IMR-90 (cell line): ENCODE data around the gene FOXP1. TPM values are rescaled to one million over a fixed set of nuclear protein-coding genes. Genes with fewer than 3 reads are reported as not detected.

Experiments
- ATAC-seq: fragments of 200-7000 bp; cut with Tn5 transposase; 2 replicates; pipeline ENCODE4 v1.9.1; 2020; ENCODE audit warnings: low read depth, mild to moderate bottlenecking, moderate library complexity
- BruUV-seq: library from RNA; stranded (reverse); fragments of 400-500 nt; replicated peaks from 2 replicates; lab custom pipeline; 2021; lab: Mats Ljungman, UMichigan
- CTCF ChIA-PET: fragments of 300-600 bp; formaldehyde crosslinking; extraction: SDS; loops from one replicate; lab custom pipeline; 2021; ENCODE audit warnings: antibody characterized with exemption; lab: Yijun Ruan, JAX
- POLR2A ChIA-PET: fragments of 300-600 bp; sonication (Branson Sonifier 250); formaldehyde crosslinking; loops from one replicate; lab custom pipeline; 2022; ENCODE audit warnings: antibody characterized with exemption; ENCODE audit not compliant: unreplicated experiment; lab: Charles Lee
- DNase-seq: peaks from one replicate; pipeline ENCODE4 v3.0.0; 2013
- H2AFZ ChIP-seq: replicated peaks from 2 replicates; pipeline ENCODE3; 2013; ENCODE audit warnings: low read length, mild to moderate bottlenecking; ENCODE audit not compliant: poor library complexity
- H2AK5ac ChIP-seq: 2 replicates; pipeline ENCODE4 v1.6.1; 2013; ENCODE audit warnings: low read depth, low read length, inconsistent platforms
- H2AK9ac ChIP-seq: replicated peaks from 2 replicates; pipeline ENCODE3; 2013; ENCODE audit warnings: mild to moderate bottlenecking, low read depth, low read length, moderate library complexity; ENCODE audit not compliant: poor library complexity
- H2BK120ac ChIP-seq: 2 replicates; pipeline ENCODE4 v1.6.1; 2013; ENCODE audit warnings: low read depth, low read length, inconsistent platforms
- H2BK15ac ChIP-seq: 3 replicates; pipeline ENCODE4 v1.6.1; 2013; ENCODE audit warnings: low read depth, low read length, inconsistent platforms
- H2BK20ac ChIP-seq: 2 replicates; pipeline ENCODE4 v1.6.1; 2013; ENCODE audit warnings: low read depth, mild to moderate bottlenecking, inconsistent platforms, low read length, moderate library complexity
- H2BK5ac ChIP-seq: 2 replicates; pipeline ENCODE4 v1.6.1; 2013; ENCODE audit warnings: mild to moderate bottlenecking, low read depth, low read length, inconsistent platforms; ENCODE audit not compliant: poor library complexity, severe bottlenecking
- H3K14ac ChIP-seq: replicated peaks from 2 replicates; pipeline ENCODE4 v1.6.1; 2013; ENCODE audit warnings: low read depth, low read length, inconsistent platforms
- H3K18ac ChIP-seq: 2 replicates; pipeline ENCODE4 v1.6.1; 2013; ENCODE audit warnings: low read depth, low read length, control low read depth
- H3K23ac ChIP-seq: 2 replicates; pipeline ENCODE4 v1.6.1; 2013; ENCODE audit warnings: low read depth, low read length, inconsistent platforms
- H3K27ac ChIP-seq: 2 replicates; pipeline ENCODE4 v1.5.1; 2013; ENCODE audit warnings: mild to moderate bottlenecking, control low read depth, low read length; ENCODE audit not compliant: insufficient read depth
- H3K27me3 ChIP-seq: 2 replicates; pipeline ENCODE4 v1.6.1; 2013; ENCODE audit warnings: low read length; ENCODE audit not compliant: control insufficient read depth, insufficient read depth
- H3K36me3 ChIP-seq: 2 replicates; pipeline ENCODE4 v1.6.1; 2013; ENCODE audit warnings: low read length, mixed read lengths; ENCODE audit not compliant: control insufficient read depth, insufficient read depth
- H3K4ac ChIP-seq: 2 replicates; pipeline ENCODE4 v1.6.1; 2013; ENCODE audit warnings: low read depth, low read length, inconsistent platforms
- H3K4me1 ChIP-seq: 2 replicates; pipeline ENCODE4 v1.6.1; 2013; ENCODE audit warnings: low read length, mixed read lengths; ENCODE audit not compliant: control insufficient read depth, insufficient read depth
- H3K4me2 ChIP-seq: 2 replicates; pipeline ENCODE4 v1.6.1; 2013; ENCODE audit warnings: low read depth, mild to moderate bottlenecking, control low read depth, low read length, moderate library complexity
- H3K4me3 ChIP-seq: 2 replicates; pipeline ENCODE4 v1.5.1; 2013; ENCODE audit warnings: low read depth, mild to moderate bottlenecking, control low read depth, low read length, moderate library complexity; ENCODE audit not compliant: insufficient read depth
- H3K56ac ChIP-seq: 2 replicates; pipeline ENCODE4 v1.6.1; 2013; ENCODE audit warnings: low read length, inconsistent platforms; ENCODE audit not compliant: insufficient read depth; ENCODE audit errors: extremely low read depth
- H3K79me1 ChIP-seq, 2 experiments: 2 replicates each; pipeline ENCODE4 v1.6.1; 2013; ENCODE audit warnings: low read length in 2 of 2, inconsistent platforms in 1 of 2, low read depth in 1 of 2
- H3K9ac ChIP-seq: 2 replicates; pipeline ENCODE4 v1.6.1; 2013; ENCODE audit warnings: low read depth, low read length, control low read depth
- H3K9me1 ChIP-seq: 2 replicates; pipeline ENCODE4 v1.6.1; 2013; ENCODE audit warnings: low read length, inconsistent platforms; ENCODE audit not compliant: insufficient read depth
- H3K9me3 ChIP-seq: 2 replicates; pipeline ENCODE4 v1.6.1; 2013; ENCODE audit warnings: low read length; ENCODE audit not compliant: control insufficient read depth, insufficient read depth
- H4K20me1 ChIP-seq: 2 replicates; pipeline ENCODE4 v1.6.1; 2013; ENCODE audit warnings: low read length, inconsistent platforms; ENCODE audit not compliant: insufficient read depth
- H4K5ac ChIP-seq: 2 replicates; pipeline ENCODE4 v1.6.1; 2013; ENCODE audit warnings: mild to moderate bottlenecking, low read depth, low read length, control low read depth
- H4K8ac ChIP-seq, 2 experiments: 2 replicates each; pipeline ENCODE4 v1.6.1; 2013; ENCODE audit warnings: low read depth in 2 of 2, low read length in 2 of 2, control low read depth in 1 of 2, inconsistent platforms in 1 of 2
- H4K91ac ChIP-seq: 2 replicates; pipeline ENCODE4 v1.6.1; 2013; ENCODE audit warnings: low read depth, low read length, inconsistent platforms; ENCODE audit not compliant: insufficient read depth
- CEBPB ChIP-seq: IDR thresholded peaks from 2 replicates; pipeline ENCODE4 v1.6.1; 2012; ENCODE audit warnings: low read depth, low read length, improper control_type of control experiment
- MAZ ChIP-seq: IDR thresholded peaks from 2 replicates; pipeline ENCODE4 v1.6.1; 2012; ENCODE audit warnings: low read depth, mild to moderate bottlenecking, low read length, improper control_type of control experiment, moderate library complexity, borderline replicate concordance
- WGBS, 2 experiments: methylation state at CpG; one replicate each; pipeline versions ENCODE4 v1.1.5 to v1.1.7; 2013; ENCODE audit warnings: missing lambda C conversion rate in 2 of 2; ENCODE audit not compliant: insufficient read length in 1 of 2; ENCODE audit errors: extremely low coverage in 2 of 2; 5-methylcytosine and 5-hydroxymethylcytosine counted together
- dilution Hi-C: fragments of 300-500 bp; cut with HindIII; formaldehyde crosslinking; loops from one replicate; pipeline ENCODE4 v1.14.3; 2018; ENCODE audit warnings: low sequenced_read_pairs; ENCODE audit not compliant: unreplicated experiment
- in situ Hi-C: fragments of 300-500 bp; cut with MboI; formaldehyde crosslinking; loops from 3 replicates; pipeline ENCODE4 v1.14.3; 2019; ENCODE audit warnings: low sequenced_read_pairs, inconsistent platforms, mixed read lengths
- intact Hi-C: fragments of 100-400 bp; cut with micrococcal nuclease; formaldehyde crosslinking; loops from 2 replicates; pipeline ENCODE4 v1.10.0; 2022
- polyA plus RNA-seq, 3 experiments: library from polyadenylated mRNA; depleted of rRNA; stranded (reverse); fragments of >200 nt; gene quantifications; 2 replicates each; pipeline ENCODE4 v1.2.3, GENCODE V29; 2012; ENCODE audit warnings: low replicate concordance in 1 of 3
- total RNA-seq: library from RNA; depleted of rRNA; stranded (reverse); fragments of >200 nt; gene quantifications from 2 replicates; pipeline ENCODE4 v1.2.3, GENCODE V29; 2012

FOXP1 gene
- total and polyA plus RNA-seq, 2 of the 4 experiments (the other 2 are of a cell fraction), result 37.0 to 132 TPM

- Histone ChIP-seq H2BK120ac (peak overlapping the region; percentile 70), H4K20me1 (peaks cover 10% of the 10 kb centered on the region; the same call in 1 of the 2 replicates), H3K23ac (peak overlapping the region; percentile 64; the same call in 1 of the 2 replicates), H4K91ac (peak overlapping the region; percentile 45; the same call in 1 of the 2 replicates), H3K36me3 (peaks cover 3% of the 10 kb centered on the region; the same call in 1 of the 2 replicates), H3K27ac (peak overlapping the region; percentile 39; the same call in 1 of the 2 replicates), H3K9ac (no peak overlapping the region), H3K9me3 (no peaks in the 10 kb centered on the region), H4K8ac (peak overlapping the region in 1 of 2 experiments; percentile 46; a peak in 1 of 4 replicates), H2AK9ac (no peak overlapping the region), H3K27me3 (no peaks in the 10 kb centered on the region), H3K9me1 (peaks cover 20% of the 10 kb centered on the region), H3K56ac (no peak overlapping the region), H4K5ac (peak overlapping the region; percentile 9; the same call in 1 of the 2 replicates), H3K4me3 (no peak overlapping the region), H3K14ac (peak overlapping the region; percentile 50; the same call in 1 of the 2 replicates), H2BK20ac (peak overlapping the region; percentile 75), H3K4me2 (no peak overlapping the region), H2AFZ (no peak overlapping the region), H3K79me1 (peaks cover 38 to 77% of the 10 kb centered on the region in 2 experiments), H3K4ac (peak overlapping the region; percentile 49), H2AK5ac (peak overlapping the region; percentile 84; the same call in 1 of the 2 replicates), H3K18ac (peak overlapping the region; percentile 67; the same call in 1 of the 2 replicates), H3K4me1 (peaks cover 16% of the 10 kb centered on the region), H2BK15ac (peak overlapping the region; percentile 65; the same call in 2 of the 3 replicates), H2BK5ac (no peak overlapping the region)
- BruUV-seq, result no TSS peak
- peak; percentile 51 for DNase-seq
- dilution Hi-C loops, result no loop called here
- intact Hi-C loops, result no loop called here
- TF ChIP-seq CEBPB, result peak; percentile 85
- no peak for TF ChIP-seq MAZ
- WGBS, 2 experiments, result 85% methylated on average over 5 of the region's 9 CpGs; no CpG with 5 or more reads in 1 of the 2 experiments
- ChIA-PET CTCF (no interaction called here), POLR2A (no interaction called here)
- in situ Hi-C loops, result no loop called here
- no peak for ATAC-seq
Measured at GRCh38 chr3:71087143-71088018, 496.1 kb downstream of the FOXP1 start.
